GM19043 (cell line): Measurements from ENCODE around the gene RUNDC1.
A peak's percentile ranks its signal among the peaks of the same experiment; 100 is the strongest.
"Not testable (repeated sequence)": the region's sequence is repeated elsewhere in the genome, so short reads cannot be mapped to it uniquely, and the experiment has no call there.

ENCODE experiments used
- ATAC-seq: cut with Tn5 transposase; IDR thresholded peaks from one replicate; pipeline ENCODE4 v1.9.1; 2021; ENCODE audit warnings: low read depth; ENCODE audit not compliant: unreplicated experiment

The RUNDC1 gene

DNA sequence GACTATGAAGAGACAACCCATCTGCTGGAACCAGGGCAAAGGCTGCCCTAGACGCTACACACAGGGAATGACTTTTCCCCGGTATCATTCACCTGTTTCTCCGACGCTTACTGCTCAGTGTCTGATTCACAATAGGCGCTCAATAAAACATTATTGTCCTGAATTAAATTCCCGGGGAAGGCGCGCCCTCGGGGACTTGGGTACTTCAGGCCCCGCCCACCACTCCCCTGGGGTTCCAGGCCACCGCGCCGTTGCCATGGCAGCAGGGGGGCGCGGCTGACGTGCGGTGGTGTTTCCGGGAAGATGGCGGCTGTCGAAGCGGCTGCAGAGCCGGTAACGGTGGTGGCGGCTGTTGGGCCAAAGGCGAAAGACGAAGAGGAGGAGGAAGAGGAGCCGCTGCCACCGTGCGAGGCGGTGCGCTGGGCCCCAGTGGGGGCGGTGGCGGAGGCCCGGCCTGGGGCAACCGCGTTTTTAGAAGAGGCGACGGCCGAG, at the start of gene RUNDC1:
Gene RUNDC1, plus strand, starts transcription at position 292 of the 492 bp plus-strand sequence. Its CDS starts 12 bp downstream, at position 304.
- ATAC-seq, result peak; percentile 69

GRCh38 chr17:42937712-42938596, 42.4 kb upstream of the RUNDC1 start:
- ATAC-seq, result no peak

- ATAC-seq, result no peak
Observed at GRCh38 chr17:42944211-42944610, 36.2 kb upstream of the RUNDC1 start.

DNA sequence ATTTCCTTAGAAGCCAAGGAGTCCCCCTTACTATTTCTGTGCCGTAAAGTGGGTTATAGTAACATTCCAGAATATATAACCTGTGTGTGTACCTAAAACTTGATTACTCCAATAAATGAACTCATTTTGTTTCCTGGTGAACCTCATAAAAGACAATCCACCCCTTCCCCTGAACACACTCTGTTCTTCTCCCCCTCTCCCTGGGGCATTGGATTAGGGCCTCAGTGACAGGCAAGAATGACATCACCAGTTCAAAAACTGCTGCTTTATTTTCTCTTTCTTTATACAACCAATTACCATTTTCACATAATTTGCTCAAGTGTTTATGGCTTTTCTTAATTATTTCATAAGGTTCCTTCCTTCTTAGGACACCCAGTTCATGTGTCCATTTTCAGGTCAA, 33.6 kb upstream of the RUNDC1 start:
- ATAC-seq, result no peak

- ATAC-seq, result no peak
Observed at GRCh38 chr17:42950044-42950783, 30.2 kb upstream of the RUNDC1 start.

- ATAC-seq, result no peak
Observed at GRCh38 chr17:42953669-42954068, 26.7 kb upstream of the RUNDC1 start.

- peak; percentile 55 for ATAC-seq
Observed at GRCh38 chr17:42964161-42964932, 16.0 kb upstream of the RUNDC1 start, which contains the start of gene AARSD1. AARSD1 (minus strand) TSS chr17:42964454; CDS start chr17:42964440, 14 bp downstream.

- no peak for ATAC-seq
Observed at GRCh38 chr17:42967925-42968324, 12.4 kb upstream of the RUNDC1 start.

- ATAC-seq, result no peak
Observed at GRCh38 chr17:42969001-42969581, 11.3 kb upstream of the RUNDC1 start.

GRCh38 chr17:42971589-42971988, 8.8 kb upstream of the RUNDC1 start:
- ATAC-seq, result no peak

GRCh38 chr17:42973323-42973722, 7.0 kb upstream of the RUNDC1 start:
- not testable (repeated sequence) for ATAC-seq

DNA sequence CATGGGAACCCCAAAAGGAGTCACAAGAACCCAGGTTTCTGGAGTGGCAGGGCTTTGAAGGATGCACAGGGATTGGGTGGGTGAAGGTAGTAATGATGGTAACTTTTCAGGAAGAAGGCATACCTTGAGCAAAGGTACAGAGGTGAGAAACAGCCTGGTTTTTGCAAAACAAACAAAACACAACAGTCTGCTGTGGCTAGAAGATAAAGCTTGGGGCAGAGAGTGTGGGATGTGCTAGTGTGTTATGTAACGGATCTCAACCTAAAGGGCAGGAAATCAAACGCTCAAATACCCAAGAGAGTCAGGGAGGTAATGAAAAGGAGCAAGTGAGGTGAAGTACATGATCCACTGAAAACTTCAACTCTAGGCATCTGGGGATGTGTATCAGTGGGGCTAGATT, 5.1 kb upstream of the RUNDC1 start:
- ATAC-seq, result no peak

- not testable (repeated sequence) for ATAC-seq
Observed at GRCh38 chr17:42975701-42976100, 4.7 kb upstream of the RUNDC1 start.

GRCh38 chr17:42979511-42980273, 673 bp upstream of the RUNDC1 start, which contains the start of gene PTGES3L:
PTGES3L (minus strand) TSS chr17:42980080; CDS start chr17:42980053, 27 bp downstream.
- no peak for ATAC-seq

GRCh38 chr17:42980766-42981397, 517 bp downstream of the RUNDC1 start:
- peak; percentile 39 for ATAC-seq

DNA sequence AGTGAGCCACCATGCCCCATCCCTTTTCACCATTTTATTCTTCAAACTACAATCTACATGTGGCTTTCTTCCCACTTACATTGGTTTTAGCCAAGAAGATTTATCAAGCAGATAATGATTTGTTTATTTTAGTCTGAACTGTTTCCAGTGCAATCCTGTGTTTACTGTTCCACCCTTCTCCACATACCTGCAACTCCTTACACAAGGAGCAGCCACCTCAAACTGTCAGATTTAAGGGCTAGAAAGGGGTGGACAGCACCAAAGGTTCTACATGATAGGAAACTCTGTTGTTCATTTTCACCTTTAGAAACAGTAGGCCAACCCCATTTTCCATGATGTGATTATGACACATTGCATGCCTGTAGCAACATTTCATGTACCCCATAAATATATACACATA, 1.9 kb downstream of the RUNDC1 start:
- no peak for ATAC-seq

DNA sequence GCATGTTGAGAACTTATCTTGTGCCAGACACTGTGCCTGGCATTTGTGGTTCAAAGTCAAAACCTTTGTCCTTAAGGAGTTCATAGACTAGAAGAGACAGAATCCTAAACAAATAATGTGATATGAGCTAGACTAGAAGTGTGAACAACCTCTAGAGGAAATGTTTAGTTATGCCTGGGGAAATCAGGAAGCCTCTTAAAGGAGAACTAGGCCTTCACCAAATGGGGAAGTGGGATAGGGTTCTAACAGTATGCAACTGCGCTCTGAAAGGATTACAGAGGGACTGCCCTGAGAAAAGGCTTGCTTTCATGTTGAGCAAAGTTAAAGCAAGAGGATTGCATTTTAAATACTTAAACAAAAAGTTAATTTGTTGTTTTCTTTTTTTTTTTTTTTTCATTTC, 4.9 kb downstream of the RUNDC1 start:
- no peak for ATAC-seq

DNA sequence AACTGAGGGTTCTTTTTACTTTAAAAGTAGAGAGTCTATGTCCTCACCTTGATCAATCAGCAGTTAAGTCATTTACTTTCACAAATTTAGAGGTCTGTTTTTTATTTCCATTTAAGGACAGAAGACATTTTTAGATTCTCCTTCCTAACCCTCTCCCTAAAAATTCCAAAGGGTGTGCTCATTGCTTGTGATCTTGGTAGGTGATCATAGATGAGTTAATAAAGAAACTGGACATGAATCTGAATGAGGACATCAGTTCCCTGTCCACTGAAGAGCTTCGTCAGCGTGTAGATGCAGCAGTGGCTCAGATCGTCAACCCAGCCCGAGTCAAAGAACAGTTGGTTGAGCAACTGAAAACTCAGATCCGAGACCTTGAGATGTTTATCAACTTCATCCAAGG, 8.8 kb downstream of the RUNDC1 start:
- no peak for ATAC-seq
